ENCODE data around the gene ZNF396. TPM values are rescaled to one million over a fixed set of nuclear protein-coding genes. Genes with fewer than 3 reads are reported as not detected.
A peak's percentile ranks its signal among the peaks of the same experiment; 100 is the strongest.

ZNF396 gene
- polyA plus RNA-seq, 3 donors, result 1.0 to 1.9 (median 1.1) TPM

- H3K36me3 Mint-ChIP-seq, result peaks cover 77 to 82% of the 10 kb centered on the region in 2 donors
- Histone ChIP-seq H3K9me3 (replicated peaks in 1 of 2; ENCODE audit: control insufficient read depth in 1 of 2, insufficient read depth in 1 of 2, low read length in 2 of 2) (no peaks in the 10 kb centered on the region), H3K4me1 (ENCODE audit: control insufficient read depth in 1 of 2, insufficient read depth in 2 of 2, low read length in 2 of 2) (no peaks in the 10 kb centered on the region), H3K27ac (ENCODE audit: low read depth in 1 of 2, low read length in 2 of 2) (no peak overlapping the region), H2AFZ (ENCODE audit: insufficient read depth, low read depth, low read length, poor library complexity, severe bottlenecking) (no peak overlapping the region), H3K79me2 (ENCODE audit: insufficient read depth, low read length) (peaks cover 37% of the 10 kb centered on the region), H3K4me2 (replicated peaks; ENCODE audit: extremely low read depth, low read length, poor library complexity, severe bottlenecking) (no peak overlapping the region), H3K4me3 (replicated peaks in 1 of 3; ENCODE audit: low read depth in 2 of 3, low read length in 3 of 3) (no peak overlapping the region), H4K20me1 (ENCODE audit: insufficient read depth, low read length) (peaks cover 99% of the 10 kb centered on the region), H3K36me3 (replicated peaks in 1 of 2; ENCODE audit: control insufficient read depth in 1 of 2, insufficient read depth in 2 of 2, low read length in 2 of 2) (peaks cover 83 to 88% of the 10 kb centered on the region in 2 donors), H3K9ac (ENCODE audit: insufficient read depth, low read length, poor library complexity, severe bottlenecking) (no peak overlapping the region), H3K27me3 (ENCODE audit: control insufficient read depth in 2 of 2, insufficient read depth in 2 of 2, low read length in 2 of 2) (no peaks in the 10 kb centered on the region)
- peak in 1 of 3 donors; percentile 51 for DNase-seq
- peaks cover 0 to 1% (median 0%) of the 10 kb centered on the region in 3 donors for H3K27me3 Mint-ChIP-seq (ENCODE audit: low read depth in 3 of 3)
- no CpG with 5 or more reads among the region's 5 CpGs for WGBS (ENCODE audit: insufficient coverage)
- H3K27ac Mint-ChIP-seq, result no peak overlapping the region
- intact Hi-C loops (cut with micrococcal nuclease), result no loop called here
- no peak for TF ChIP-seq CTCF (IDR thresholded peaks at IDR 0.05)
- H3K9me3 Mint-ChIP-seq, result no peaks in the 10 kb centered on the region
- H3K4me1 Mint-ChIP-seq, result peaks cover 10% of the 10 kb centered on the region
- no peak overlapping the region for H3K4me3 Mint-ChIP-seq
Observed at GRCh38 chr18:35337286-35337685, 39.9 kb downstream of the ZNF396 start.

GRCh38 chr18:35335866-35336265 lies 41.3 kb downstream of the ZNF396 start:
- H3K4me1 Mint-ChIP-seq, result peaks cover 10% of the 10 kb centered on the region
- peaks cover 23% of the 10 kb centered on the region for H3K79me2 ChIP-seq (ENCODE audit: insufficient read depth, low read length)
- H3K4me3 Mint-ChIP-seq, result no peak overlapping the region
- intact Hi-C loops (cut with micrococcal nuclease), result no loop called here
- no peak overlapping the region for H3K4me2 ChIP-seq (replicated peaks; ENCODE audit: extremely low read depth, low read length, poor library complexity, severe bottlenecking)
- no peak for TF ChIP-seq CTCF (IDR thresholded peaks at IDR 0.05)
- peaks cover 78 to 83% of the 10 kb centered on the region in 2 donors for H3K36me3 Mint-ChIP-seq
- no peak overlapping the region for H3K9ac ChIP-seq (ENCODE audit: insufficient read depth, low read length, poor library complexity, severe bottlenecking)
- no peak overlapping the region for H3K27ac Mint-ChIP-seq
- H3K9me3 Mint-ChIP-seq, result no peaks in the 10 kb centered on the region
- H2AFZ ChIP-seq (ENCODE audit: insufficient read depth, low read depth, low read length, poor library complexity, severe bottlenecking), result no peak overlapping the region
- no peaks in the 10 kb centered on the region for H3K27me3 ChIP-seq (ENCODE audit: control insufficient read depth in 2 of 2, insufficient read depth in 2 of 2, low read length in 2 of 2)
- H3K36me3 ChIP-seq (replicated peaks in 1 of 2; ENCODE audit: control insufficient read depth in 1 of 2, insufficient read depth in 2 of 2, low read length in 2 of 2), result peaks cover 86 to 94% of the 10 kb centered on the region in 2 donors
- no peak for DNase-seq
- H3K27ac ChIP-seq (ENCODE audit: low read depth in 1 of 2, low read length in 2 of 2), result no peak overlapping the region
- H4K20me1 ChIP-seq (ENCODE audit: insufficient read depth, low read length), result peaks cover 92% of the 10 kb centered on the region
- H3K9me3 ChIP-seq (replicated peaks in 1 of 2; ENCODE audit: control insufficient read depth in 1 of 2, insufficient read depth in 1 of 2, low read length in 2 of 2), result no peaks in the 10 kb centered on the region
- no peaks in the 10 kb centered on the region for H3K4me1 ChIP-seq (ENCODE audit: control insufficient read depth in 1 of 2, insufficient read depth in 2 of 2, low read length in 2 of 2)
- H3K4me3 ChIP-seq (replicated peaks in 1 of 3; ENCODE audit: low read depth in 2 of 3, low read length in 3 of 3), result no peak overlapping the region
- H3K27me3 Mint-ChIP-seq (ENCODE audit: low read depth in 3 of 3), result peaks cover 0 to 1% (median 0%) of the 10 kb centered on the region in 3 donors
- WGBS (ENCODE audit: insufficient coverage), result 100% methylated on average over 1 of the region's 4 CpGs

Measured in CD14-positive monocyte (primary cell).